Keratinocyte (primary cell): ENCODE results near the gene SPATA13.

Source experiments
- EZH2 ChIP-seq: IDR thresholded peaks from one replicate; pipeline ENCODE4 v1.6.1; 2012; ENCODE audit warnings: inconsistent platforms, mild to moderate bottlenecking, low read length, moderate library complexity
- TF ChIP-seq, protein P1 (sequence below), 3 experiments: IDR thresholded peaks in 1 of 3; conservative IDR thresholded peaks in 1 of 3; optimal IDR thresholded peaks in 1 of 3; 2 replicates in 2 of 3; 3 replicates in 1 of 3; pipeline versions ENCODE3 to v1.5.1; 2011; ENCODE audit warnings: low read length in 3 of 3, mild to moderate bottlenecking in 3 of 3, moderate library complexity in 2 of 3, control low read depth in 1 of 3, inconsistent platforms in 1 of 3; ENCODE audit not compliant: insufficient read depth in 2 of 3; ENCODE audit errors: extremely low read depth in 1 of 3

DNA sequence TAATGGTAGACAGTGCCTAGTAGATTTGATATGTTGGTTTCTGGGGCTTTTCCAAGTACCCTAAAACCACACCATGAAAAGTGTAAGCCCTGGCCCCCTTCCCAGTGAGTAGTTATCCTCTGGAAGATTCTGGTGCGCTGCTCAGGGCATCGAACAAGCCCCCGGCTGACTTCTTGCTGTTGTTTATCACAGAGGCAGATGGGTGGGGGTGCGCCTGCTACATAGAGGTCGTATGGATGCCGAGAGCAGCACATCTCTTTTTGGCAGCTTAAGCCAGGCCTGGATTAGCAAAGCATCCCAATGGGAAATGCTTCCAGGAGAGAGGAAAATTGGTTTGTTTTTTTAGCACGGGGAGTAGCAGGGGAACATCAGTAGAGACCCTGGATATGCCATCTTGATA lies 26.3 kb upstream of the SPATA13 start:
- TF ChIP-seq, protein P1, sequence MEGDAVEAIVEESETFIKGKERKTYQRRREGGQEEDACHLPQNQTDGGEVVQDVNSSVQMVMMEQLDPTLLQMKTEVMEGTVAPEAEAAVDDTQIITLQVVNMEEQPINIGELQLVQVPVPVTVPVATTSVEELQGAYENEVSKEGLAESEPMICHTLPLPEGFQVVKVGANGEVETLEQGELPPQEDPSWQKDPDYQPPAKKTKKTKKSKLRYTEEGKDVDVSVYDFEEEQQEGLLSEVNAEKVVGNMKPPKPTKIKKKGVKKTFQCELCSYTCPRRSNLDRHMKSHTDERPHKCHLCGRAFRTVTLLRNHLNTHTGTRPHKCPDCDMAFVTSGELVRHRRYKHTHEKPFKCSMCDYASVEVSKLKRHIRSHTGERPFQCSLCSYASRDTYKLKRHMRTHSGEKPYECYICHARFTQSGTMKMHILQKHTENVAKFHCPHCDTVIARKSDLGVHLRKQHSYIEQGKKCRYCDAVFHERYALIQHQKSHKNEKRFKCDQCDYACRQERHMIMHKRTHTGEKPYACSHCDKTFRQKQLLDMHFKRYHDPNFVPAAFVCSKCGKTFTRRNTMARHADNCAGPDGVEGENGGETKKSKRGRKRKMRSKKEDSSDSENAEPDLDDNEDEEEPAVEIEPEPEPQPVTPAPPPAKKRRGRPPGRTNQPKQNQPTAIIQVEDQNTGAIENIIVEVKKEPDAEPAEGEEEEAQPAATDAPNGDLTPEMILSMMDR (optimal IDR thresholded peaks at IDR 0.05 in 1 of 3, IDR thresholded peaks at IDR 0.05 in 1 of 3, conservative IDR thresholded peaks at IDR 0.05 in 1 of 3; ENCODE audit: extremely low read depth in 1 of 3, insufficient read depth in 2 of 3, low read length in 3 of 3) = no peak
- no peak for TF ChIP-seq EZH2
